Measurements from ENCODE around the gene PSMD8. TPM values are rescaled to one million over a fixed set of nuclear protein-coding genes. Genes with fewer than 3 reads are reported as not detected.

PSMD8 gene
- total RNA-seq, 6 experiments from 2014 or later: 69.2 to 181 (median 75.2) TPM

DNA sequence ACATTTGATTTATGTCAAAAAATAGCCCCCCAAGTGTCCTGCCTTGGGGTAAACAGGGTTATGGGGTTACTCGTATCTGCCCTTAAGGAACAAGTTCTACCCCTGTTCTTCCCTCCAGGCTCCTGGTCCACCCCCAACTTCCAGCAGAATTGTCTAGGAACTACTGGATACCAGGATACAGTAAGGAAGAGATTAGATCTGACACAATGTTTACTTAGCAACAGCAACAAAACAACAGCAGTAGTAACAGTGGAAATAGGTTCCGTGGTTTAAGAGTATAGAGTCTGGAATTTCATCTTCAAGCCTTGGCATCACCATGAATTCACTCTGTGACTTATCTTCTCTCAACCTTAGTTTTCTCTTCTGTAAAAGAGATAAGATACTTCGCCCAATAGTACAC is 26.8 kb downstream of the PSMD8 start:
- ATAC-seq: no peak
- Histone ChIP-seq H3K4me3 (no peak overlapping the region), H3K27ac (no peak overlapping the region), H3K4me1 (no peaks in the 10 kb centered on the region), H3K27me3 (no peaks in the 10 kb centered on the region), H3K9me3 (no peaks in the 10 kb centered on the region), H3K36me3 (no peaks in the 10 kb centered on the region)
- WGBS (ENCODE audit: insufficient coverage, low coverage, low lambda C conversion rate, missing lambda C conversion rate): 65% methylated on average over 3 of the region's 3 CpGs
- intact Hi-C loops (cut with DNase I): no loop called here
- DNase-seq: no peak
- TF ChIP-seq, protein P1, sequence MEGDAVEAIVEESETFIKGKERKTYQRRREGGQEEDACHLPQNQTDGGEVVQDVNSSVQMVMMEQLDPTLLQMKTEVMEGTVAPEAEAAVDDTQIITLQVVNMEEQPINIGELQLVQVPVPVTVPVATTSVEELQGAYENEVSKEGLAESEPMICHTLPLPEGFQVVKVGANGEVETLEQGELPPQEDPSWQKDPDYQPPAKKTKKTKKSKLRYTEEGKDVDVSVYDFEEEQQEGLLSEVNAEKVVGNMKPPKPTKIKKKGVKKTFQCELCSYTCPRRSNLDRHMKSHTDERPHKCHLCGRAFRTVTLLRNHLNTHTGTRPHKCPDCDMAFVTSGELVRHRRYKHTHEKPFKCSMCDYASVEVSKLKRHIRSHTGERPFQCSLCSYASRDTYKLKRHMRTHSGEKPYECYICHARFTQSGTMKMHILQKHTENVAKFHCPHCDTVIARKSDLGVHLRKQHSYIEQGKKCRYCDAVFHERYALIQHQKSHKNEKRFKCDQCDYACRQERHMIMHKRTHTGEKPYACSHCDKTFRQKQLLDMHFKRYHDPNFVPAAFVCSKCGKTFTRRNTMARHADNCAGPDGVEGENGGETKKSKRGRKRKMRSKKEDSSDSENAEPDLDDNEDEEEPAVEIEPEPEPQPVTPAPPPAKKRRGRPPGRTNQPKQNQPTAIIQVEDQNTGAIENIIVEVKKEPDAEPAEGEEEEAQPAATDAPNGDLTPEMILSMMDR (IDR thresholded peaks at IDR 0.05): no peak
- TF ChIP-seq POLR2A (IDR thresholded peaks at IDR 0.05): no peak

DNA sequence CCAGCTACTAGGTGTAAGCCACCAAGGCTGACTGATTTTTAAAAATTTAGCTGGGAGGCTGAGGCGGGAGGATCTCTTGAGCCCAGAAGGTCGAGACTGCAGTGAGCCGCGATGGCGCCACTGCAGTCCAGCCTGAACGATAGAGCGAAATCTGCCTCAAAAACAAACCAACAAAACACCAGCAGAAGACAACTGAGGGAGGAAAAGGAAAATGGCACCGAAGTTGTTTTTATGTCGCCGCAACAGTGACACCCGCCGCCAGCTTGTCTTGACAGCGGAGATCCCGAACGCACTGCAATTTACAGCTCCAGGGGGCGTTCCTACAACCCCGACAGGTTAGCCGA is 28.2 kb downstream of the PSMD8 start:
- Histone ChIP-seq H3K27ac (no peak overlapping the region), H3K9me3 (no peaks in the 10 kb centered on the region), H3K4me3 (peak overlapping the region; percentile 22 to 93 (median 91)), H3K27me3 (no peaks in the 10 kb centered on the region), H3K4me1 (no peaks in the 10 kb centered on the region), H3K36me3 (peaks cover 0 to 8% (median 0%) of the 10 kb centered on the region in 4 donors)
- TF ChIP-seq POLR2A (IDR thresholded peaks at IDR 0.05): no peak
- TF ChIP-seq, protein P1 (IDR thresholded peaks at IDR 0.05): no peak
- intact Hi-C loops (cut with DNase I): no loop called here
- WGBS (ENCODE audit: insufficient coverage, low coverage, low lambda C conversion rate, missing lambda C conversion rate): 7% methylated on average over 14 of the region's 18 CpGs
- ATAC-seq (no peak), DNase-seq (no peak)

DNA sequence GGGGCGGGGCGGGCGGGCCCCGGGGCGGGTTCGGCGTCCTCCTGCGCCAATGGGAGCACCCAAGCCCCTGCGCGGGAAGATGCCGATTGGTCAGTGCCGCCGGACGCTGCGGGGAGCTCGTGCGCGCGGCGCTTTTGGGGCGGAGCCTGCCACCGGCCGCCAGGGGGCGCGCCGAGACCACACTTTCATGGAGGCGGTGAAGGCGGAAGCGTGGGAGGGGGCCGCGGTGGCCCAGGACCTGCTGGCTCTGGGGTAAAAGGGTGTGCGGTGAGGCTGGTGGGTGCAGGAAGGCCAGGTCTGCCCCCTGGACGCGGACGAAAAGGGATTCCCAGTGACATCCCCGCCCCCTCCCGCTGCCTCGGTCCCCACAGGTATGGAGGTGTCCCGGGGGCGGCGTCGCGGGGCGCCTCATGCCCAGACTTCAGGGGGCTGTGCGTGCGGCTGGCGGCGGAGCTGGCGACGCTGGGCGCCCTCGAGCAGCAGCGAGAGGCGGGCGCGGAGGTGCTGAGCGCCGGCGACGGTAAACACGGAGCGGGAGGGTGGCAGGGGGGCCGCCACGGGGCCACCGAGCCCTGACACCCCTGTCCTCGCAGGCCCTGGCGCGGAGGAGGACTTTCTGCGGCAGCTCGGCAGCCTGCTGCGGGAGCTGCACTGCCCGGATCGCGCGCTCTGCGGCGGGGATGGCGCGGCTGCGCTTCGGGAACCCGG is 28.8 kb downstream of the PSMD8 start, which contains the start of gene FAM98C:
FAM98C (plus strand) TSS at position 127 of the 708 bp plus-strand sequence; CDS start at position 188, 61 bp downstream.
- TF ChIP-seq POLR2A (IDR thresholded peaks at IDR 0.05): peak; percentile 61
- TF ChIP-seq, protein P1 (IDR thresholded peaks at IDR 0.05): peak; percentile 99
- Histone ChIP-seq H3K4me3 (peak within 1 kb of the TSS; percentile 91 to 96 (median 93)), H3K36me3 (peaks cover 0 to 8% (median 0%) of the 10 kb centered on the region in 4 donors), H3K27ac (peak within 1 kb of the TSS; percentile 67 to 74 (median 73)), H3K9me3 (no peaks in the 10 kb centered on the region), H3K4me1 (no peaks in the 10 kb centered on the region), H3K27me3 (no peaks in the 10 kb centered on the region)
- DNase-seq (peak; percentile 96 to 98 (median 97)), ATAC-seq (peak; percentile 98 to 99 (median 98))
- WGBS (ENCODE audit: insufficient coverage, low coverage, low lambda C conversion rate, missing lambda C conversion rate): no CpG with 5 or more reads among the region's 82 CpGs
- intact Hi-C loops (cut with DNase I): no loop called here

DNA sequence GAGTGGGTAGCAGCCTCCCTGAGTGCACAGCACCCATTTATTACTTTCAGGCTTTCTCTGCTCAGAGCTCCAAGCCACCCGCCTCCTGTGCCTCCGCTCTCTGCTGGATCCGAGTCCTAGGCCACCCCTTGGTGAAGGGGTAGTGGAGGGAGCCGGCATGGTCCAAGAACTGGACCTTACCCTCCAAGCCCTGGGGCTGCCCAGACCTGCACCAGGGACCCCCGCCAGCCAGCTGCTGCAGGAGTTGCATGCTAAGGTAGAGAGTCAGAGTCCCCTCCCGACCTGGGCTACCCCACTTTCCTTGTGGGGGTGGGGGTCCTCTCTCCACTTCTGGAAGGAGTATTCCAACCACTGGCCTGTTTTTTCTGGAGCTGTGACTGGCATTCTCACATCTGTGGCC is 30.5 kb downstream of the PSMD8 start:
- intact Hi-C loops (cut with DNase I): no loop called here
- peaks cover 0 to 8% (median 0%) of the 10 kb centered on the region in 4 donors for H3K36me3 ChIP-seq
- no CpG with 5 or more reads among the region's 6 CpGs for WGBS (ENCODE audit: insufficient coverage, low coverage, low lambda C conversion rate, missing lambda C conversion rate)
- DNase-seq: no peak
- TF ChIP-seq, protein P1 (IDR thresholded peaks at IDR 0.05): no peak
- no peak for TF ChIP-seq POLR2A (IDR thresholded peaks at IDR 0.05)
- H3K4me3 ChIP-seq: no peak overlapping the region
- no peaks in the 10 kb centered on the region for H3K4me1 ChIP-seq
- ATAC-seq: no peak
- no peaks in the 10 kb centered on the region for H3K27me3 ChIP-seq
- no peak overlapping the region for H3K27ac ChIP-seq
- no peaks in the 10 kb centered on the region for H3K9me3 ChIP-seq
